GM12891 (cell line): ENCODE measurements around the gene LRRC37A3.
"Not testable (repeated sequence)": the region's sequence is repeated elsewhere in the genome, so short reads cannot be mapped to it uniquely, and the experiment has no call there.

ENCODE experiments used
- DNase-seq: peaks from one replicate; pipeline ENCODE4 v3.0.0; 2011; ENCODE audit warnings: low spot score; ENCODE audit not compliant: insufficient read length
- FAIRE-seq: peaks from 2 replicates; lab custom pipeline; 2011; peaks lifted over from hg19 to GRCh38; lab: Jason Lieb, UNC
- PAX5 ChIP-seq: IDR thresholded peaks from 2 replicates; pipeline ENCODE4 v1.6.1; 2011; ENCODE audit warnings: low read length, moderate library complexity, mild to moderate bottlenecking; ENCODE audit not compliant: insufficient read depth, severe bottlenecking
- POLR2A ChIP-seq: IDR thresholded peaks from 2 replicates; pipeline ENCODE4 v1.6.1; 2011; ENCODE audit warnings: low read depth, low read length, control low read depth
- POLR2AphosphoS5 ChIP-seq: IDR thresholded peaks from 2 replicates; pipeline ENCODE4 v1.6.1; 2011; ENCODE audit warnings: low read depth, low read length, control low read depth
- POU2F2 ChIP-seq: IDR thresholded peaks from 2 replicates; pipeline ENCODE4 v1.6.1; 2011; ENCODE audit warnings: low read depth, mild to moderate bottlenecking, control low read depth, low read length, moderate library complexity
- SPI1 ChIP-seq: IDR thresholded peaks from 2 replicates; pipeline ENCODE4 v1.6.1; 2011; ENCODE audit warnings: low read depth, low read length, control low read depth
- TAF1 ChIP-seq: IDR thresholded peaks from 2 replicates; pipeline ENCODE4 v1.6.1; 2011; ENCODE audit warnings: low read depth, low read length, control low read depth

Gene LRRC37A3

GRCh38 chr17:64941045-64941444, 21.8 kb upstream of the LRRC37A3 start:
- TF ChIP-seq PAX5 (no peak), TAF1 (no peak), POLR2AphosphoS5 (no peak), POLR2A (no peak), SPI1 (no peak), POU2F2 (no peak)
- no peak for DNase-seq
- FAIRE-seq: no peak

DNA sequence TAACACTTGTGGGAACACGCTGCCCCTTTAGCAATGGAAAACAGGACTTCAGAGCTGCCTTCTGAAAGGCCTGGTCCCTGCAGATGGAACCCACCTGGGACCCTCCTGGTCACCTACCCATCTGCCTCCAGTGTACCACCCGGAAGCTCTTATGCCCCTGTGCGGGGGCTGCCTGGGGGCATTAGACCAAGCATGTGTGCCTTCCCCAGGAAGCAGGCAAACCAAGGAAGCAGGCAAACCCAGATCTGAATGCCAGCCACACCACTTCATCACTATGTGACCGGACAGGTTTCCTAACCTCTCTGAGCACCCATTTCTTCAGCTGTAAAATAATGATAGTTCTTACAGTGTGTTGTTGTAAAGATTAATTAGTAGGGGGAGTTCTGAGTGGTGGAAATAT, 20.8 kb upstream of the LRRC37A3 start:
- TF ChIP-seq POLR2AphosphoS5 (no peak), POU2F2 (no peak), PAX5 (no peak), POLR2A (no peak), TAF1 (no peak), SPI1 (no peak)
- DNase-seq (no peak), FAIRE-seq (no peak)

- TF ChIP-seq POU2F2: no peak
- no peak for TF ChIP-seq POLR2AphosphoS5
- TF ChIP-seq SPI1: no peak
- TF ChIP-seq TAF1: no peak
- no peak for TF ChIP-seq PAX5
- no peak for TF ChIP-seq POLR2A
- DNase-seq (peak; percentile 36), FAIRE-seq (peak; percentile 85)
These were observed 19.7 kb upstream of the LRRC37A3 start for GRCh38 chr17:64938925-64939474.

DNA sequence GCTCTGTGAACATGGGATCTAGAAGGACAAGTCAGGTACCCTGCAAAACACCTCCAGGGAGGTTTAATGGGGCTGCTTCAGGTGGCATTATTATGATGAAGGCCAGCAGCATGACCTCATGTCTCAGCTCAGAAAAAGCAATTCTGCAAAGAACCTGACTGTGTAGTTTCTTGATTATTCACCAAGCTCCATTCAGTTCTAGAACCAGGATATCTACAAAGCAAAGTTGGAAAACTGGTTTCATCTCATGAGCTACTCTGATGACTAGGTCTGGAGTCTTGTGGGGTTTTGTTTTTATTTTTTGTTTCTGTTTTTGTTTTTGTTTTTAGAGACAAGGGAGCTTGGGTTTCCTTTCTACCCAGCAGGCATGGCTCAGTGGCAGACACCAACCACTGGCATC, 19.0 kb upstream of the LRRC37A3 start:
- FAIRE-seq (no peak), DNase-seq (no peak)
- TF ChIP-seq TAF1 (no peak), POLR2AphosphoS5 (no peak), PAX5 (no peak), POU2F2 (no peak), POLR2A (no peak), SPI1 (no peak)

GRCh38 chr17:64936117-64936516, 16.8 kb upstream of the LRRC37A3 start:
- no peak for DNase-seq
- no peak for TF ChIP-seq POLR2AphosphoS5
- no peak for TF ChIP-seq POU2F2
- no peak for TF ChIP-seq PAX5
- TF ChIP-seq SPI1: no peak
- no peak for TF ChIP-seq POLR2A
- TF ChIP-seq TAF1: no peak
- no peak for FAIRE-seq

- not testable (repeated sequence) for FAIRE-seq
These were observed 15.1 kb upstream of the LRRC37A3 start for GRCh38 chr17:64934284-64934778.

DNA sequence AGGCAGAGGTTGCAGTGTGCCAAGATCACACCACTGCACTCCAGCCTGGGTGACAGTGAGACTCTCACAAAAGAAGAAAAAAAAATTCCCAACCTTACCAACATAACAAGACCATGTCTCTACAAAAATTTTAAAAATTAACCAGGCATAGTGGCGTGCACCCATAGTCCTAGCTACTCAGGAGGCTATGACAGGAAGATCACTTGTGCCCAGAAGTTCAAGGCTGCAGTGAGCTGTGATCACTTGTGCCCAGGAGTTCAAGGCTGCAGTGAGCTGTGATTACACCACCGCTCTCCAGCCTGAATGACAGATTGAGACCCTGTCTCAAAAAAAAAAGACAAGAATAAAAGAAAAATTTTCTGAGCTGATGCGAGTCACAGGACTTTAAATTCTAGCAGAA, 13.6 kb upstream of the LRRC37A3 start:
- DNase-seq, FAIRE-seq: not testable (repeated sequence)

More at GRCh38 chr17:64934284-64934778, 15.1 kb upstream of the LRRC37A3 start:
- not testable (repeated sequence) for DNase-seq

DNA sequence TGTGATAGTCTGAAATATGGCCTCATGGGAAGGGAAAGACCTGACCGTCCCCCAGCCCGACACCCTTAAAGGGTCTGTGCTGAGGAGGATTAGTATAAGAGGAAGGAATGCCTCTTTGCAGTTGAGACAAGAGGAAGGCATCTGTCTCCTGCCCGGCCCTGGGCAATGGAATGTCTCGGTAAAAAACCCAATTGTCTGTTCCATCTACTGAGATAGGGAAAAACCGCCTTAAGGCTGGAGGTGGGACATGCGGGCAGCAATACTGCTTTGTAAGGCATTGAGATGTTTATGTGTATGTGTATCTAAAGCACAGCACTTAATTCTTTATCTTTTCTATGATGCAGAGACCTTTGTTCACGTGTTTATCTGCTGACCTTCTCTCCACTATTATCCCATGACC, 11.1 kb upstream of the LRRC37A3 start:
- DNase-seq, FAIRE-seq: not testable (repeated sequence)

DNA sequence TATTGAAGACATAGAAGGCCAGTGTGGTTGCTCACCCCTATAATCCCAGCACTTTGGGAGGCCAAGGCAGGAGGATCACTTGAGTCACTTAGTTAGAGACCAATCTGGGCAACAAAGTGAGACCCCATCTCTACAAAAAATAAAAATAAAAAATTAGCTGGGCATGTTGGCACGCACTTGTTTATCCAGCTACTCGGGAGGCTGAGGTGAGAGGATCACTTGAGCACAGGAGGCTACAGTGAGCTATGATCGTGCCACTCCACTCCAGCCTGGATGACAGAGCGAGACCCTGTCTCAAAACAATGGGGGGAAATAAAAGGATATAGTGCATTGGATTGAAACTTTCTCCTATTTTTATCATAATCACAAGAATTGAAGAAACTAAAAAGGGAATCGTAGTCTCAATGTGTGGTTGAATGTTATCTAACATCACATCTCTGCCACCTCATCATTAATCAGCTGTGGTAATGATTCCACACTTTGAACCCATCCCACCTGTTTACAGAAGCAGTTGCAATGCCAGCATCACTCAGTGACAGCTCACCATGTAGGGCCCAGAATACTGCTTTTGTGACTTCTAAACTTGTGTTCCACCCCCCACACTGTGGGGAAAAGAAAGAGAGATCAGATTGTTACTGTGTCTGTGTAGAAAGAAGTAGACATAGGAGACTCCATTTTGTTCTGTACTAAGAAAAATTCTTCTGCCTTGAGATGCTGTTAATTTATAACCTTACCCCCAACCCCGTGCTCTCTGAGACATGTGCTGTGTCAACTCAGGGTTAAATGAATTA, 10.3 kb upstream of the LRRC37A3 start:
- not testable (repeated sequence) for DNase-seq, FAIRE-seq

- DNase-seq, FAIRE-seq: not testable (repeated sequence)
These were observed 9.4 kb upstream of the LRRC37A3 start for GRCh38 chr17:64928701-64929100.

DNA sequence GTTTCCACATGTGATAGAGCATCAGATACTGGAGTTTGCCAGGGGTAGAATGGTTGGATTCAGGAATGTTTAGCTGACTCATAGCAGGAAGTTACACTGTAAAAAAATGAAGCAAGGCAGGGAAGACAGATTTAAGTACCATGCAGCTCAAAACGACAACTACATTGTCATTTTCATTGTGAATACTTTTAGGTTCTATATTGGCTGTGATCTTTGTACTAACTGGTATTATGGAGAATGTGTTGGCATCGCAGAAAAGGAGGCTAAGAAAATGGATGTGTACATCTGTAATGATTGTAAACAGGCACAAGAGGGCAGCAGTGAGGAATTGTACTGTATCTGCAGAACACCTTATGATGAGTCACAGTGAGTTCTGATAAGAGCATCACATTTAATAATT, 8.2 kb upstream of the LRRC37A3 start:
- not testable (repeated sequence) for DNase-seq, FAIRE-seq

DNA sequence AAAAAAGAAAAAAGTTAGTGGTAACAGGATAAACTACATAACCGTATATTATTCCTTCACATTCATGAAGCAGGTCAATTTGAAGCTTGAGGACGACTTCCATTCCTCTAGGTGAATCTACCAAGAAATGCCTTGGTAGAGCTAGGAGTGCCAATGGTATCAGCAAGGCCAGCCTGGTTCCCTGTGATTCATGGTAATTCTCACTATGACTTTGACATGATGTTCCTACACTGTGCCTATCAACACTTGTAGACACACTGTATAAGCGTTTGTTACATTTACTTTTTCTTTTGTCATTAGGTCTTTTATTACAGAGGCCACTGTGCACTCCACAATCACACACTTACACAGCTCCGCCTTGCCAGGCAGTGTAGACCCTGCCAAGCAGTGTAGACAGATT, 7.2 kb upstream of the LRRC37A3 start:
- not testable (repeated sequence) for DNase-seq, FAIRE-seq

- FAIRE-seq: peak; percentile 13
- DNase-seq: not testable (repeated sequence)
These were observed 6.0 kb upstream of the LRRC37A3 start for GRCh38 chr17:64925244-64925643.
